GM12873 (cell line): Measurements from ENCODE around the gene DENND4B.

Source experiments
- TF ChIP-seq, protein P1 (sequence below): IDR thresholded peaks from 2 replicates; pipeline ENCODE4 v1.5.1; 2012; ENCODE audit warnings: low read depth, mild to moderate bottlenecking, moderate library complexity, low read length, control low read depth; ENCODE audit not compliant: insufficient read depth; ENCODE audit errors: missing control alignments

Gene DENND4B

GRCh38 chr1:153942766-153943549 lies 3.6 kb downstream of the DENND4B start:
- TF ChIP-seq, protein P1, sequence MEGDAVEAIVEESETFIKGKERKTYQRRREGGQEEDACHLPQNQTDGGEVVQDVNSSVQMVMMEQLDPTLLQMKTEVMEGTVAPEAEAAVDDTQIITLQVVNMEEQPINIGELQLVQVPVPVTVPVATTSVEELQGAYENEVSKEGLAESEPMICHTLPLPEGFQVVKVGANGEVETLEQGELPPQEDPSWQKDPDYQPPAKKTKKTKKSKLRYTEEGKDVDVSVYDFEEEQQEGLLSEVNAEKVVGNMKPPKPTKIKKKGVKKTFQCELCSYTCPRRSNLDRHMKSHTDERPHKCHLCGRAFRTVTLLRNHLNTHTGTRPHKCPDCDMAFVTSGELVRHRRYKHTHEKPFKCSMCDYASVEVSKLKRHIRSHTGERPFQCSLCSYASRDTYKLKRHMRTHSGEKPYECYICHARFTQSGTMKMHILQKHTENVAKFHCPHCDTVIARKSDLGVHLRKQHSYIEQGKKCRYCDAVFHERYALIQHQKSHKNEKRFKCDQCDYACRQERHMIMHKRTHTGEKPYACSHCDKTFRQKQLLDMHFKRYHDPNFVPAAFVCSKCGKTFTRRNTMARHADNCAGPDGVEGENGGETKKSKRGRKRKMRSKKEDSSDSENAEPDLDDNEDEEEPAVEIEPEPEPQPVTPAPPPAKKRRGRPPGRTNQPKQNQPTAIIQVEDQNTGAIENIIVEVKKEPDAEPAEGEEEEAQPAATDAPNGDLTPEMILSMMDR, result no peak

DNA sequence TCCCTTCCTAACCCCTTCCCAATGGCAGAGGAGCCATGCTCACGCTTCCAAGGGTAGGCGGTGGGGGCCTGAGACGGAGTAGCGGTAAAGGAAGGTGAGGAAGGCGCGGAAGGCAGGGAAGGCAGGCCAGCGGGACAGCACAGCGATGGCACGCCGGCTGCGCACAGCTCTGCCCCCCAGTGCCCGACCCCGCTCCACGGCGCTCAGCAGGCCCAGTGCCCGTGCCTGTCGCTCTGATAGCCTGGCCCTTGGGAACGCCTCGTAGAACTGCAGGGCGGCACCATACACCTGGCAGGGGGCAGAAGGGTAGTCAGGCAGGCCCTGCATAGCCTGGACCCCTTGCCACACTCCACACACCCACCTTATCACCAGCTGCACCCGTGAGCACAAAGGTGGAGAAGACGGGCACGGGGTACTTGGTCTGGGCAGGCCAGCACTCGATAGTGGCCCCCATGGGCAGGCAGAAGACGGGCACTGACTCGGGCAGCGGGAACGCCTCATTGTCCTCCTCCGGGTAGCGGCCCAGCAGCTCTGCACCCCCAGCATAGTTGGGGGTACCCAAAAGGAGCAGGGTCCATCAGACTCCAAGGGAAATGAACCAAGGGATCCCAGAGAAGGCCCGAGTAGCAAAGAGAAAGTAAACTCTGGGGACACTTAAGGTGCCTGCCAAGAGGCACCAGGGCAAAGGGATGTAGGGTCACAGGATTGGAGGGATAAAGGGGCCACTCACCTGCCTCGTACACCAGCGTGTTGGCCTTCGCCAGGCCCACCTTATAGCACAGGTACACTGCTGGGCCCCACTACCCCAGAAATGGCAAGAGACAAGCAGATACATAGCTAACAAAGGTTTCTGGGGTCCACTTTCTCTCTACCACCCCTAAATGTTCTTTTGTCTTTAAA lies 4.4 kb downstream of the DENND4B start:
- TF ChIP-seq, protein P1, result no peak

DNA sequence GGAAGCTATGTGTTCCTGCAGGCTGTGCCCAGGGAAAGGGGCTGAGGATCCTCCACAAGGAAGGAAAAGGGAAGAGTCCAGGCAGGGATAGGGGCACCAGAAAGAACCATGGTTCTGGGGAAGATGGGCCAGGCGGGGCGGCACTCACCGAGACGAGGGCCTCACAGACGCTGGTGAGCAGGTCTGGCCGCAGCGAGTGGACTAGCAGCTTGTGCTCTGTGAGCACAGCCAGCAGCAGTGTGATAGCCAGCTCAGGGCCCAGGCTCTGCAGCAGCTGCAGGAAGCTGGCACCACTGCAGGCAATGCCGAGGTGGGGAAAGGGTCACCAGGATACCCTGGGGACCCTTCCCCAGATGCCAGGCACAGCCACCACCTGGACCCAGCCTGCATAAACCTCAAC lies 5.8 kb downstream of the DENND4B start:
- TF ChIP-seq, protein P1, result no peak

DNA sequence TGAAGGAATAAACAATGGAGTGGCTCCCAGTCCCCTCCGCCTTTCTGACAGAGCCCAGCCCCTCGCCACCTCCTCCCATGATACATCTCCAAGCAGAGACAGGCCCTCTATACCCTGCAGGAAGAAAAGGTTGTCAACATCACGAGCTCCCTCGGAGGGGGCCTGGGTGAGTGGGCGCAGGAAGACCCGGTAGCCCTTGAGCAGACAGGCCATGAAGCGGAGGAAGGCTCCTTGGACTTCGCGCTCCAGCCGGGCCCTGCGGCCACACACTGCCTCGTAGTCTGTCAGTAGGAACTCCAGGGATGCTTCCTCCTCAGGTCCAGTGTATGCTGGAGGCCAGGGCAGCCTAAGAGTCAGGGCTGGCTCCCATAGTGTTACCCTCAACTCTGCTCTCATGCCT lies 7.0 kb downstream of the DENND4B start:
- TF ChIP-seq, protein P1, result no peak

GRCh38 chr1:153938996-153939395 lies 7.5 kb downstream of the DENND4B start:
- TF ChIP-seq, protein P1, result no peak

GRCh38 chr1:153937331-153937730 lies 9.2 kb downstream of the DENND4B start:
- TF ChIP-seq, protein P1, result no peak
